CD4-positive, alpha-beta T cell treated with Interleukin-12 subunit alpha and Interleukin-12 subunit beta, for 1 hour (primary cell): ENCODE measurements around the gene KCNK5.

Experiments used
- DNase-seq: peaks from one replicate; pipeline ENCODE4 v3.0.0-alpha.2; 2020

The KCNK5 gene

GRCh38 chr6:39170389-39170788 is 58.9 kb downstream of the KCNK5 start:
- no peak for DNase-seq

- DNase-seq: no peak
Observed at GRCh38 chr6:39169448-39170344, 59.6 kb downstream of the KCNK5 start.

GRCh38 chr6:39167866-39168625 is 61.2 kb downstream of the KCNK5 start:
- no peak for DNase-seq

DNA sequence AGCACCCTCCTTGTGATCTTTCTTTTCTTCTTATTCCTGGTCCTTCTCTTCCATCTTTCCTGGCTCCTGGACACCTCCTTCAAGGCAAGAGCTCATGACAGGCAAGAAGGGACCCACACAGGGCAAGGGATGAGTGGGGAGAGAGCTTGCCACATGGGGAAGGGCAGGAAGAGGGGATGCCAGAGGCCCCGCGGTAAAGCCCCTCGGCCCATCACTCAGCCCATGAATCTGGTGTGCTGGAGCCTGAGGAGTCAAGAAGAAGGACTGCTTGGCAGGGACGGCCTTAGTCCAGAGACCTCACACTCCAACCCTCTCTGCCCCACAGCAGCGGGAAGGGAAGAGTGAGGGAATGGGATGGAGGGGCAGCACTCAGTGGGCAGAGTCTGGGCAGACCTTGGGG is 62.0 kb downstream of the KCNK5 start:
- no peak for DNase-seq

GRCh38 chr6:39166912-39167290 is 62.4 kb downstream of the KCNK5 start:
- no peak for DNase-seq

GRCh38 chr6:39166189-39166911 is 62.9 kb downstream of the KCNK5 start:
- DNase-seq: peak; percentile 77

GRCh38 chr6:39157511-39157910 is 71.8 kb downstream of the KCNK5 start:
- DNase-seq: no peak

GRCh38 chr6:39156801-39157200 is 72.5 kb downstream of the KCNK5 start:
- DNase-seq: no peak

GRCh38 chr6:39154705-39155104 is 74.6 kb downstream of the KCNK5 start:
- no peak for DNase-seq

GRCh38 chr6:39153766-39154397 is 75.4 kb downstream of the KCNK5 start:
- no peak for DNase-seq

- no peak for DNase-seq
Observed at GRCh38 chr6:39152262-39152661, 77.0 kb downstream of the KCNK5 start.

GRCh38 chr6:39151211-39151610 is 78.1 kb downstream of the KCNK5 start:
- no peak for DNase-seq

GRCh38 chr6:39144481-39145173 is 84.6 kb downstream of the KCNK5 start:
- no peak for DNase-seq

GRCh38 chr6:39143238-39143930 is 85.9 kb downstream of the KCNK5 start:
- no peak for DNase-seq

GRCh38 chr6:39140556-39141167 is 88.6 kb downstream of the KCNK5 start:
- DNase-seq: no peak
